Lower leg skin (tissue), 3 donors: ENCODE measurements around the gene FAM120A.

ENCODE experiments used
- CTCF ChIP-seq, 3 donors: fragments of 450-650 bp; IDR thresholded peaks; one replicate each; pipeline ENCODE4 v1.5.1; 2016; ENCODE audit warnings: antibody characterized with exemption in 3 of 3, mild to moderate bottlenecking in 3 of 3, moderate library complexity in 2 of 3
- POLR2A ChIP-seq, 2 donors: fragments of 450-650 bp; IDR thresholded peaks; one replicate each; pipeline ENCODE4 v1.6.1; 2016 to 2017; ENCODE audit warnings: antibody characterized with exemption in 2 of 2, mild to moderate bottlenecking in 1 of 2, moderate library complexity in 1 of 2

- TF ChIP-seq CTCF (IDR thresholded peaks at IDR 0.05) (no peak), POLR2A (IDR thresholded peaks at IDR 0.05) (no peak)
These were observed 91.6 kb downstream of the FAM120A start for GRCh38 chr9:93543117-93543516.
